CD8-positive, alpha-beta memory T cell (primary cell): ENCODE measurements around the gene HELZ. TPM values are rescaled to one million over a fixed set of nuclear protein-coding genes. Genes with fewer than 3 reads are reported as not detected.
A peak's percentile ranks its signal among the peaks of the same experiment; 100 is the strongest.

ENCODE experiments used
- CTCF ChIA-PET: fragments of 350-600 bp; sonication (Branson Sonifier 250); formaldehyde crosslinking; loops from one replicate; lab custom pipeline; 2021; ENCODE audit warnings: antibody characterized with exemption; lab: Charles Lee
- POLR2A ChIA-PET: fragments of 350-600 bp; sonication (Branson Sonifier 250); formaldehyde crosslinking; loops from one replicate; lab custom pipeline; 2021; ENCODE audit warnings: antibody characterized with exemption; lab: Charles Lee
- DNase-seq, 5 donors: peaks; one replicate each; pipeline versions ENCODE4 v3.0.0 to v3.0.0-alpha.2; 2020 to 2022; ENCODE audit warnings: mixed read lengths in 1 of 5
- H3K27ac ChIP-seq: one replicate; pipeline ENCODE4 v1.7.0; 2013; ENCODE audit warnings: low read depth, mild to moderate bottlenecking, low read length, moderate library complexity
- H3K27me3 ChIP-seq: 2 replicates; pipeline ENCODE4 v1.7.0; 2013; ENCODE audit warnings: low read length, mild to moderate bottlenecking; ENCODE audit not compliant: insufficient read depth, poor library complexity, severe bottlenecking
- H3K36me3 ChIP-seq: 2 replicates; pipeline ENCODE4 v1.7.0; 2013; ENCODE audit warnings: mild to moderate bottlenecking, low read length, moderate library complexity; ENCODE audit not compliant: insufficient read depth
- H3K4me1 ChIP-seq: 2 replicates; pipeline ENCODE4 v1.7.0; 2013; ENCODE audit warnings: mild to moderate bottlenecking, low read length, moderate library complexity; ENCODE audit not compliant: insufficient read depth
- H3K4me3 ChIP-seq: 2 replicates; pipeline ENCODE4 v1.7.0; 2013; ENCODE audit warnings: mild to moderate bottlenecking, low read length
- H3K9me3 ChIP-seq: 2 replicates; pipeline ENCODE4 v1.7.0; 2013; ENCODE audit warnings: mild to moderate bottlenecking, low read length
- H3K27ac Mint-ChIP-seq, 8 donors: one replicate each; pipeline ENCODE4 v1.8.0; 2020 to 2021; ENCODE audit warnings: mixed read lengths in 8 of 8, mild to moderate bottlenecking in 6 of 8, inconsistent platforms in 3 of 8, moderate library complexity in 3 of 8
- H3K27me3 Mint-ChIP-seq, 2 donors: one replicate each; pipeline ENCODE4 v1.8.0; 2020 to 2021; ENCODE audit warnings: mixed read lengths in 2 of 2, mild to moderate bottlenecking in 1 of 2, moderate library complexity in 1 of 2
- H3K36me3 Mint-ChIP-seq, 3 donors: one replicate each; pipeline ENCODE4 v1.8.0; 2020 to 2021; ENCODE audit warnings: mixed read lengths in 3 of 3, inconsistent platforms in 1 of 3, mild to moderate bottlenecking in 1 of 3
- H3K4me1 Mint-ChIP-seq, 3 donors: one replicate each; pipeline ENCODE4 v1.8.0; 2020 to 2021; ENCODE audit warnings: mixed read lengths in 3 of 3, inconsistent platforms in 1 of 3, mild to moderate bottlenecking in 1 of 3
- H3K4me3 Mint-ChIP-seq, 7 donors: one replicate each; pipeline ENCODE4 v1.8.0; 2020 to 2021; ENCODE audit warnings: mixed read lengths in 7 of 7, mild to moderate bottlenecking in 6 of 7, moderate library complexity in 4 of 7, inconsistent platforms in 2 of 7
- H3K9me3 Mint-ChIP-seq, 5 donors: one replicate each; pipeline ENCODE4 v1.8.0; 2020 to 2022; ENCODE audit warnings: mixed read lengths in 5 of 5, mild to moderate bottlenecking in 3 of 5, moderate library complexity in 2 of 5, inconsistent platforms in 1 of 5
- polyA plus RNA-seq: library from polyadenylated mRNA; unstranded; fragments of 300-500 nt; fragmentation: Illumina TruSeq; gene quantifications from one replicate; pipeline ENCODE4 v1.2.3, GENCODE V29; 2021
- total RNA-seq, 2 experiments: library from RNA; stranded (reverse); gene quantifications; one replicate each; pipeline ENCODE4 v1.2.3, GENCODE V29; 2021

Gene HELZ
- total and polyA plus RNA-seq, 3 experiments from 2014 or later = 56.4 to 85.0 (median 62.5) TPM

GRCh38 chr17:67196422-67196821, 48.6 kb downstream of the HELZ start:
- ChIA-PET POLR2A (no interaction called here), CTCF (no interaction called here)
- peak overlapping the region in 3 of 8 donors; percentile 12 to 85 (median 74) for H3K27ac Mint-ChIP-seq
- no peaks in the 10 kb centered on the region for H3K27me3 ChIP-seq
- H3K27me3 Mint-ChIP-seq = no peaks in the 10 kb centered on the region
- H3K36me3 Mint-ChIP-seq = peaks cover 17 to 68% (median 24%) of the 10 kb centered on the region in 3 donors
- no peaks in the 10 kb centered on the region for H3K4me1 ChIP-seq
- peaks cover 14 to 40% (median 35%) of the 10 kb centered on the region in 3 donors for H3K4me1 Mint-ChIP-seq
- no peak overlapping the region for H3K4me3 ChIP-seq
- H3K4me3 Mint-ChIP-seq = no peak overlapping the region
- H3K9me3 ChIP-seq = no peaks in the 10 kb centered on the region
- H3K36me3 ChIP-seq = peaks cover 22% of the 10 kb centered on the region
- H3K9me3 Mint-ChIP-seq = no peaks in the 10 kb centered on the region
- H3K27ac ChIP-seq = no peak overlapping the region
- no peak for DNase-seq

- Mint-ChIP-seq H3K36me3 (peaks cover 13 to 59% (median 22%) of the 10 kb centered on the region in 3 donors), H3K27ac (peak overlapping the region in 4 of 8 donors; percentile 19 to 61 (median 52)), H3K27me3 (no peaks in the 10 kb centered on the region), H3K4me3 (no peak overlapping the region), H3K4me1 (peaks cover 15 to 44% (median 37%) of the 10 kb centered on the region in 3 donors), H3K9me3 (no peaks in the 10 kb centered on the region)
- ChIA-PET POLR2A (no interaction called here), CTCF (no interaction called here)
- no peak overlapping the region for H3K27ac ChIP-seq
- no peaks in the 10 kb centered on the region for H3K4me1 ChIP-seq
- H3K27me3 ChIP-seq = no peaks in the 10 kb centered on the region
- H3K9me3 ChIP-seq = no peaks in the 10 kb centered on the region
- no peaks in the 10 kb centered on the region for H3K36me3 ChIP-seq
- H3K4me3 ChIP-seq = no peak overlapping the region
- DNase-seq = no peak
Measured at GRCh38 chr17:67194134-67194533, 50.9 kb downstream of the HELZ start.

GRCh38 chr17:67187927-67188326, 57.1 kb downstream of the HELZ start:
- ChIA-PET CTCF (no interaction called here), POLR2A (no interaction called here)
- Mint-ChIP-seq H3K9me3 (no peaks in the 10 kb centered on the region), H3K27me3 (no peaks in the 10 kb centered on the region), H3K36me3 (peaks cover 0 to 47% (median 17%) of the 10 kb centered on the region in 3 donors), H3K4me3 (no peak overlapping the region), H3K27ac (peak overlapping the region in 1 of 8 donors; percentile 26), H3K4me1 (peaks cover 10 to 40% (median 15%) of the 10 kb centered on the region in 3 donors)
- Histone ChIP-seq H3K4me1 (no peaks in the 10 kb centered on the region), H3K27me3 (no peaks in the 10 kb centered on the region), H3K27ac (no peak overlapping the region), H3K9me3 (no peaks in the 10 kb centered on the region), H3K36me3 (peaks cover 4% of the 10 kb centered on the region), H3K4me3 (no peak overlapping the region)
- no peak for DNase-seq

GRCh38 chr17:67186782-67187181, 58.2 kb downstream of the HELZ start:
- H3K27me3 ChIP-seq = no peaks in the 10 kb centered on the region
- peaks cover 4% of the 10 kb centered on the region for H3K36me3 ChIP-seq
- Mint-ChIP-seq H3K27ac (no peak overlapping the region), H3K36me3 (peaks cover 1 to 53% (median 15%) of the 10 kb centered on the region in 3 donors), H3K4me3 (no peak overlapping the region), H3K27me3 (no peaks in the 10 kb centered on the region), H3K9me3 (no peaks in the 10 kb centered on the region), H3K4me1 (peaks cover 12 to 36% (median 12%) of the 10 kb centered on the region in 3 donors)
- no peak overlapping the region for H3K27ac ChIP-seq
- no peaks in the 10 kb centered on the region for H3K9me3 ChIP-seq
- H3K4me1 ChIP-seq = no peaks in the 10 kb centered on the region
- ChIA-PET POLR2A (no interaction called here), CTCF (no interaction called here)
- no peak overlapping the region for H3K4me3 ChIP-seq
- DNase-seq = no peak

DNA sequence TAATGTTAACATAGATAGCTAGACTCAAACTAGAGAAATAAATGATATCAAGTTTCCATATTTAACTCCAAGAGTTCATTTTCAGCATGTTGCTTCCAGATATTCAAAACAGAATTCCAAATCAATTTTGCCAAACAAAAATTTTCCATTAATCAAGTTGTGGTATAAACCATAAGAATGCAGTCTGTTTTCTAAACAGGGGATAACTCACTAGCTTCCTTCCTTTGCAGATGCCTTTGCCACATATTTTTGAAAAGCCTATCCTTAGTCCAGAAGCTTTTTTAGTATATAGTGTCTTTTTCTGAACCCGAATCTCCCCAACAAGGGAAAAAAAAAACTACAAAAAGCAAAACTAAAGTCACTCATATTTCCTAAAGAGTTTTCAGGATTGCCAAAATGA, 61.5 kb downstream of the HELZ start:
- H3K27ac ChIP-seq = no peak overlapping the region
- H3K4me3 ChIP-seq = no peak overlapping the region
- H3K36me3 ChIP-seq = peaks cover 6% of the 10 kb centered on the region
- no peaks in the 10 kb centered on the region for H3K9me3 ChIP-seq
- no peak overlapping the region for H3K4me3 Mint-ChIP-seq
- H3K27ac Mint-ChIP-seq = peak overlapping the region in 2 of 8 donors; percentile 11 to 74
- no peak for DNase-seq
- POLR2A ChIA-PET = no interaction called here
- no peaks in the 10 kb centered on the region for H3K4me1 ChIP-seq
- peaks cover 11 to 19% (median 12%) of the 10 kb centered on the region in 3 donors for H3K4me1 Mint-ChIP-seq
- CTCF ChIA-PET = no interaction called here
- no peaks in the 10 kb centered on the region for H3K9me3 Mint-ChIP-seq
- H3K27me3 ChIP-seq = no peaks in the 10 kb centered on the region
- H3K36me3 Mint-ChIP-seq = peaks cover 3 to 53% (median 10%) of the 10 kb centered on the region in 3 donors
- no peaks in the 10 kb centered on the region for H3K27me3 Mint-ChIP-seq

GRCh38 chr17:67181825-67182224, 63.2 kb downstream of the HELZ start:
- no peaks in the 10 kb centered on the region for H3K9me3 Mint-ChIP-seq
- Histone ChIP-seq H3K4me1 (no peaks in the 10 kb centered on the region), H3K4me3 (no peak overlapping the region), H3K9me3 (no peaks in the 10 kb centered on the region), H3K36me3 (peaks cover 9% of the 10 kb centered on the region), H3K27ac (no peak overlapping the region), H3K27me3 (no peaks in the 10 kb centered on the region)
- H3K27ac Mint-ChIP-seq = peak overlapping the region in 2 of 8 donors; percentile 22 to 53
- ChIA-PET CTCF (no interaction called here), POLR2A (no interaction called here)
- no peaks in the 10 kb centered on the region for H3K27me3 Mint-ChIP-seq
- no peak for DNase-seq
- H3K36me3 Mint-ChIP-seq = peaks cover 3 to 51% (median 7%) of the 10 kb centered on the region in 3 donors
- H3K4me1 Mint-ChIP-seq = peaks cover 11 to 12% (median 11%) of the 10 kb centered on the region in 3 donors
- no peak overlapping the region for H3K4me3 Mint-ChIP-seq

DNA sequence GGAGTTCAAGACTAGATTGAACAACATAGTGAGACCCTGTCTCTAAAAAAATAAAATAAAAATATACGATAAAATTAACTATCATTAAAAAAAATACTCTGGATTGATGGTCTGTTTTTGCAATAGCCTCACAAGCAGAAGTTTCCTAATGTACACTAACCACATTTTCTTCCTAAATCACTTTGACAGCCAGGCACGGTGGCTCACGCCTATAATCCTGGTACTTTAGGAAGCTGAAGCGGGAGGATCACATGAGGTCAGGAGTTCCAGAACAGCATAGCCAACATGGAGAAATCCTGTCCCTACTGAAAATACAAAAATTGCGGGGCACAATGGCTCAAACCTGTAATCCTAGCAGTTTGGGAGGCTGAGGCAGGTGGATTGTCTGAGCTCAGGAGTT, 64.7 kb downstream of the HELZ start:
- no peak for DNase-seq
- H3K9me3 ChIP-seq = no peaks in the 10 kb centered on the region
- Mint-ChIP-seq H3K27me3 (no peaks in the 10 kb centered on the region), H3K4me3 (no peak overlapping the region), H3K9me3 (no peaks in the 10 kb centered on the region), H3K4me1 (peaks cover 2 to 9% (median 7%) of the 10 kb centered on the region in 3 donors), H3K27ac (peak overlapping the region in 2 of 8 donors; percentile 69 to 73), H3K36me3 (peaks cover 3 to 58% (median 9%) of the 10 kb centered on the region in 3 donors)
- H3K4me3 ChIP-seq = no peak overlapping the region
- ChIA-PET POLR2A (interaction anchor here (0.5 kb wide), 1 partner anchor 41 kb away, joined by 3 read pairs; no protein-coding TSS in a partner anchor), CTCF (interaction anchor here (1.6 kb wide), 1 partner anchor 13 kb away, joined by 3 read pairs; no protein-coding TSS in a partner anchor)
- H3K27me3 ChIP-seq = no peaks in the 10 kb centered on the region
- no peaks in the 10 kb centered on the region for H3K4me1 ChIP-seq
- peaks cover 9% of the 10 kb centered on the region for H3K36me3 ChIP-seq
- H3K27ac ChIP-seq = no peak overlapping the region

DNA sequence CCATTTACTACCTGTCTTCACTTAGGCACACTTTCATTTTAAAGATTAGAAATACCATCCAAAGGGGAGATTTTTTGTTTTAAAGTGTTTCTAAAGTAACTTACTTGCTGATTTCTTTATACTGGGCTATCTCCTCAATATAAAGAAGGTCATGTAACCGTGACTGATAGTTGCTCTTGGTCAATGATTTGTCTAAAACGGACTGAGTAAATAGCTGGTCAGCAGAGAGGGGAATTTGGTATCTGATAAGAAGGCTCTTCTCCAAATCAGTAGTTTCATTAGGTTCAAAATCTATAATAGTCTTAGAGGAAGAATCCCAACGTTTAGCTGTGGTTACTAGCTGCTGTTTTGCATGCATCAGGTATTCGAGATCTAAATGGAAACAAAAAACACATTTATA, 66.4 kb downstream of the HELZ start:
- H3K27ac Mint-ChIP-seq = no peak overlapping the region
- ChIA-PET POLR2A (no interaction called here), CTCF (interaction anchor here (1.0 kb wide), 1 partner anchor 15 kb away, joined by 3 read pairs; no protein-coding TSS in a partner anchor)
- no peak overlapping the region for H3K4me3 Mint-ChIP-seq
- H3K4me3 ChIP-seq = no peak overlapping the region
- H3K9me3 Mint-ChIP-seq = no peaks in the 10 kb centered on the region
- H3K4me1 Mint-ChIP-seq = peaks cover 0 to 10% (median 5%) of the 10 kb centered on the region in 3 donors
- no peaks in the 10 kb centered on the region for H3K9me3 ChIP-seq
- no peaks in the 10 kb centered on the region for H3K27me3 ChIP-seq
- H3K27me3 Mint-ChIP-seq = no peaks in the 10 kb centered on the region
- H3K36me3 Mint-ChIP-seq = peaks cover 3 to 68% (median 14%) of the 10 kb centered on the region in 3 donors
- no peak for DNase-seq
- H3K27ac ChIP-seq = no peak overlapping the region
- H3K36me3 ChIP-seq = peaks cover 13% of the 10 kb centered on the region
- H3K4me1 ChIP-seq = no peaks in the 10 kb centered on the region
